Smooth muscle cell (in vitro differentiated cells): Measurements from ENCODE around the gene MINDY2. TPM values are rescaled to one million over a fixed set of nuclear protein-coding genes. Genes with fewer than 3 reads are reported as not detected.

ENCODE experiments used
- DNase-seq: peaks from one replicate; lab custom pipeline; 2025; ENCODE audit not compliant: unreplicated experiment; lab: John Stamatoyannopoulos, UW
- H2AFZ ChIP-seq: fragments of 200-600 bp; sonication (generic); 2 replicates; pipeline ENCODE4 v1.6.0; 2016; ENCODE audit warnings: antibody characterized with exemption, low read depth, mild to moderate bottlenecking
- H3F3A ChIP-seq: fragments of 200-600 bp; sonication (generic); 2 replicates; pipeline ENCODE4 v1.6.0; 2017; ENCODE audit warnings: antibody characterized with exemption, low read depth
- H3K27ac ChIP-seq: fragments of 200-600 bp; sonication (generic); 2 replicates; pipeline ENCODE4 v1.5.1; 2016; ENCODE audit warnings: low read depth, mild to moderate bottlenecking
- H3K27me3 ChIP-seq: fragments of 200-600 bp; sonication (generic); 2 replicates; pipeline ENCODE4 v1.6.1; 2016; ENCODE audit warnings: low read depth, mild to moderate bottlenecking
- H3K36me3 ChIP-seq: fragments of 200-600 bp; sonication (generic); 2 replicates; pipeline ENCODE4 v1.5.1; 2016; ENCODE audit warnings: low read depth
- H3K4me1 ChIP-seq: fragments of 200-600 bp; sonication (generic); 2 replicates; pipeline ENCODE4 v1.5.1; 2016; ENCODE audit warnings: low read depth
- H3K4me2 ChIP-seq: fragments of 200-600 bp; sonication (generic); 2 replicates; pipeline ENCODE4 v1.6.0; 2016; ENCODE audit warnings: mild to moderate bottlenecking
- H3K4me3 ChIP-seq: fragments of 200-600 bp; sonication (generic); 2 replicates; pipeline ENCODE4 v1.5.1; 2016; ENCODE audit warnings: mild to moderate bottlenecking
- H3K79me2 ChIP-seq: fragments of 200-600 bp; sonication (generic); 2 replicates; pipeline ENCODE4 v1.6.0; 2016; ENCODE audit warnings: low read depth, mild to moderate bottlenecking
- H3K9ac ChIP-seq: fragments of 200-600 bp; sonication (generic); 2 replicates; pipeline ENCODE4 v1.6.0; 2016; ENCODE audit warnings: low read depth
- H3K9me3 ChIP-seq: fragments of 200-600 bp; sonication (generic); replicated peaks from 2 replicates; pipeline ENCODE4 v1.5.1; 2016; ENCODE audit warnings: low read depth
- H4K20me1 ChIP-seq: fragments of 200-600 bp; sonication (generic); 2 replicates; pipeline ENCODE4 v1.6.0; 2016; ENCODE audit warnings: low read depth
- WGBS: methylation state at CpG from one replicate; pipeline ENCODE4 v1.1.7; 2016; ENCODE audit warnings: low lambda C conversion rate; 5-methylcytosine and 5-hydroxymethylcytosine counted together
- polyA plus RNA-seq: library from polyadenylated mRNA; unstranded; fragments of >200 nt; fragmentation: Nextera tagmentation; extraction: Ambion mirVana; gene quantifications from 2 replicates; pipeline ENCODE4 v1.2.1, GENCODE V29; 2016
- total RNA-seq: library from RNA; depleted of rRNA; stranded (reverse); fragments of >200 nt; gene quantifications from 2 replicates; pipeline ENCODE4 v1.2.3, GENCODE V29; 2014
- TF ChIP-seq, protein P1 (sequence below): fragments of 200-600 bp; sonication (generic); IDR thresholded peaks from 2 replicates; pipeline ENCODE4 v1.5.1; 2017; ENCODE audit warnings: borderline replicate concordance, mild to moderate bottlenecking, antibody characterized with exemption; ENCODE audit not compliant: insufficient read depth, poor library complexity, severe bottlenecking

Gene MINDY2
- total RNA-seq (21.2 and 22.5 TPM in 2 replicates), polyA plus RNA-seq (28.0 and 43.1 TPM in 2 replicates)

DNA sequence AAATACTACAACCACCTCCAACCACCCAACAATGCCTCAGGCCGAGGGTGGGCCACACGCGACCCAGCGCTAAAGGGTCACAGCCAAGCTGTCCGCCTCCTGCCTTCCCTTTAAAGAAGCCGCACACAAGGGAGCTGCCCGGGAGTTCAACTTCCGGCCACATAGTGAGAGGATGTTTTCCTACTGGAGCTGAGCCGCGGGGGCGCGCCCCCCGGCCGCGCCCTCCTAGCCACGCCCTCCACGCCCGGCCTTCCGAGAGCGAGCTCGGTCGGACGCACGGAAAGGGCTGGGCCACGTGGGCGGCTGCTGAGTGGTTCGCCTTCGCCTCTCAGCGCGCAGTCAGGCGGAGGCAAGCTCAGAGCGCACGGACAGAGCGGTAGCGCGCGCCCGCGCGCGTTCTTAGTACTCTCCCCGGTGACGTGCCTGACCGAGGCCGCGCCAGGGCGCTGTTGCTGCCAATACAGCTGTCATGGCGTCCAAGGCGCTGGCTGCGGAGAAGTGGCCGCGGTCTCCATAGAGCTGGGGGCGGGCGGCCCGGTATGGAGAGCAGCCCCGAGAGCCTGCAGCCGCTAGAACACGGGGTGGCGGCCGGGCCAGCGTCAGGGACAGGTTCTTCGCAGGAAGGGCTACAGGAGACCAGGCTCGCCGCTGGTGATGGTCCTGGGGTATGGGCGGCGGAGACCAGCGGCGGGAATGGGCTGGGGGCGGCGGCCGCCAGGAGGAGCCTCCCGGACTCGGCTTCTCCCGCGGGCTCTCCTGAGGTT is at the start of gene MINDY2:
TSS of gene MINDY2 (plus strand) at position 446 of the 764 bp plus-strand sequence. CDS start at position 540, 94 bp downstream.
- Histone ChIP-seq H3K4me1 (peaks cover 21% of the 10 kb centered on the region), H3K9me3 (no peaks in the 10 kb centered on the region), H3K27me3 (no peaks in the 10 kb centered on the region), H3K27ac (peak within 1 kb of the TSS; percentile 67), H4K20me1 (peaks cover 35% of the 10 kb centered on the region), H3K4me2 (peak within 1 kb of the TSS; percentile 91), H3F3A (peaks cover 6% of the 10 kb centered on the region), H3K79me2 (peaks cover 41% of the 10 kb centered on the region), H3K4me3 (peak within 1 kb of the TSS; percentile 86), H3K36me3 (no peaks in the 10 kb centered on the region), H3K9ac (peak within 1 kb of the TSS; percentile 77), H2AFZ (peak within 1 kb of the TSS; percentile 85)
- WGBS = under 1% methylated on average over 67 of the region's 75 CpGs
- peak; percentile 91 for DNase-seq
- TF ChIP-seq, protein P1, sequence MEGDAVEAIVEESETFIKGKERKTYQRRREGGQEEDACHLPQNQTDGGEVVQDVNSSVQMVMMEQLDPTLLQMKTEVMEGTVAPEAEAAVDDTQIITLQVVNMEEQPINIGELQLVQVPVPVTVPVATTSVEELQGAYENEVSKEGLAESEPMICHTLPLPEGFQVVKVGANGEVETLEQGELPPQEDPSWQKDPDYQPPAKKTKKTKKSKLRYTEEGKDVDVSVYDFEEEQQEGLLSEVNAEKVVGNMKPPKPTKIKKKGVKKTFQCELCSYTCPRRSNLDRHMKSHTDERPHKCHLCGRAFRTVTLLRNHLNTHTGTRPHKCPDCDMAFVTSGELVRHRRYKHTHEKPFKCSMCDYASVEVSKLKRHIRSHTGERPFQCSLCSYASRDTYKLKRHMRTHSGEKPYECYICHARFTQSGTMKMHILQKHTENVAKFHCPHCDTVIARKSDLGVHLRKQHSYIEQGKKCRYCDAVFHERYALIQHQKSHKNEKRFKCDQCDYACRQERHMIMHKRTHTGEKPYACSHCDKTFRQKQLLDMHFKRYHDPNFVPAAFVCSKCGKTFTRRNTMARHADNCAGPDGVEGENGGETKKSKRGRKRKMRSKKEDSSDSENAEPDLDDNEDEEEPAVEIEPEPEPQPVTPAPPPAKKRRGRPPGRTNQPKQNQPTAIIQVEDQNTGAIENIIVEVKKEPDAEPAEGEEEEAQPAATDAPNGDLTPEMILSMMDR = peak; percentile 22

DNA sequence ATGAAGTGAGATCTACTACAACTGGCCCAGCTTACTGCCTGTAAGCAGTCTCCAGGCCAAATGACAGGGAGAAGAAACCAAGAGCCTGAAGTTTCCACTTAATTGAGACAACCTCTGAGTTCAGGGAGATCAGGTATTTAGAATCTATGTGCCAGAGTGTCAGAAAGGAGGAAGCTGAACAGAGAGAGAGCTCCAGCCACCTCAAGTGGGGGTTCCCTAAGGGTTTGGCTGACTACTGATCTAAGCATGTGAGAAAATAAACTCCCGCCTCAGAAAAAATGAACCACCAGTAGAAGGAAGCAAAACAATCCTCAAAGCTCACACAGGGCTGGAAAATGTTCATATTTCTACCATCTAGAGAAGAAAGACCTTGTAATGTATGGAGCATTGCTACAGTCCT is 46.6 kb upstream of the MINDY2 start:
- Histone ChIP-seq H3K4me1 (peaks cover 5% of the 10 kb centered on the region), H3K4me2 (no peak overlapping the region), H3K27ac (peak overlapping the region; percentile 60), H3K9ac (no peak overlapping the region), H2AFZ (no peak overlapping the region), H3K9me3 (no peaks in the 10 kb centered on the region), H3F3A (peaks cover 7% of the 10 kb centered on the region), H4K20me1 (peaks cover 98% of the 10 kb centered on the region), H3K79me2 (peaks cover 100% of the 10 kb centered on the region), H3K36me3 (no peaks in the 10 kb centered on the region), H3K27me3 (no peaks in the 10 kb centered on the region), H3K4me3 (no peak overlapping the region)
- WGBS = 67% methylated on average over 1 of the region's 1 CpG
- DNase-seq = no peak
- TF ChIP-seq, protein P1 = no peak

- no peaks in the 10 kb centered on the region for H3K36me3 ChIP-seq
- DNase-seq = no peak
- H3K4me2 ChIP-seq = no peak overlapping the region
- no peaks in the 10 kb centered on the region for H3K9me3 ChIP-seq
- H3K27ac ChIP-seq = no peak overlapping the region
- H3K79me2 ChIP-seq = peaks cover 98% of the 10 kb centered on the region
- H3K4me1 ChIP-seq = peaks cover 5% of the 10 kb centered on the region
- H3K9ac ChIP-seq = no peak overlapping the region
- WGBS = 96% methylated on average over 10 of the region's 12 CpGs
- peaks cover 98% of the 10 kb centered on the region for H4K20me1 ChIP-seq
- H2AFZ ChIP-seq = no peak overlapping the region
- H3K27me3 ChIP-seq = no peaks in the 10 kb centered on the region
- no peak overlapping the region for H3K4me3 ChIP-seq
- H3F3A ChIP-seq = peaks cover 16% of the 10 kb centered on the region
- TF ChIP-seq, protein P1 = no peak
These were observed 44.2 kb upstream of the MINDY2 start for GRCh38 chr15:58726867-58727266.
